ENCODE data around the gene POU6F1.

The POU6F1 gene

GRCh38 chr12:51216642-51217041, 1.2 kb downstream of the POU6F1 start:
- H3K4me1 Mint-ChIP-seq = peaks cover 25% of the 10 kb centered on the region
- H3K4me3 Mint-ChIP-seq = peak overlapping the region; percentile 84
- H3K9me3 Mint-ChIP-seq = no peaks in the 10 kb centered on the region
- H3K27me3 Mint-ChIP-seq = no peaks in the 10 kb centered on the region
- peak overlapping the region; percentile 90 for H3K27ac Mint-ChIP-seq
- peaks cover 3% of the 10 kb centered on the region for H3K36me3 Mint-ChIP-seq

GRCh38 chr12:51214895-51215294, 3.0 kb downstream of the POU6F1 start:
- Mint-ChIP-seq H3K36me3 (peaks cover 3% of the 10 kb centered on the region), H3K9me3 (no peaks in the 10 kb centered on the region), H3K4me1 (peaks cover 28% of the 10 kb centered on the region), H3K27me3 (no peaks in the 10 kb centered on the region), H3K4me3 (no peak overlapping the region), H3K27ac (no peak overlapping the region)

GRCh38 chr12:51210690-51211395, 7.0 kb downstream of the POU6F1 start:
- H3K36me3 Mint-ChIP-seq = peaks cover 3% of the 10 kb centered on the region
- no peak overlapping the region for H3K4me3 Mint-ChIP-seq
- no peaks in the 10 kb centered on the region for H3K9me3 Mint-ChIP-seq
- H3K27me3 Mint-ChIP-seq = no peaks in the 10 kb centered on the region
- H3K27ac Mint-ChIP-seq = peak overlapping the region; percentile 55
- peaks cover 7% of the 10 kb centered on the region for H3K4me1 Mint-ChIP-seq

- Mint-ChIP-seq H3K27ac (peak overlapping the region; percentile 68), H3K9me3 (no peaks in the 10 kb centered on the region), H3K4me1 (peaks cover 7% of the 10 kb centered on the region), H3K36me3 (peaks cover 2% of the 10 kb centered on the region), H3K27me3 (no peaks in the 10 kb centered on the region), H3K4me3 (no peak overlapping the region)
Measured at GRCh38 chr12:51209259-51209658, 8.6 kb downstream of the POU6F1 start.

- Mint-ChIP-seq H3K36me3 (peaks cover 1% of the 10 kb centered on the region), H3K27ac (no peak overlapping the region), H3K27me3 (no peaks in the 10 kb centered on the region), H3K9me3 (no peaks in the 10 kb centered on the region), H3K4me1 (peaks cover 14% of the 10 kb centered on the region), H3K4me3 (no peak overlapping the region)
Measured at GRCh38 chr12:51208016-51208660, 9.7 kb downstream of the POU6F1 start.

- peaks cover 4% of the 10 kb centered on the region for H3K36me3 Mint-ChIP-seq
- H3K27me3 Mint-ChIP-seq = no peaks in the 10 kb centered on the region
- peaks cover 25% of the 10 kb centered on the region for H3K4me1 Mint-ChIP-seq
- no peak overlapping the region for H3K4me3 Mint-ChIP-seq
- no peaks in the 10 kb centered on the region for H3K9me3 Mint-ChIP-seq
- peak overlapping the region; percentile 66 for H3K27ac Mint-ChIP-seq
Measured at GRCh38 chr12:51205350-51205749, 12.5 kb downstream of the POU6F1 start.

- Mint-ChIP-seq H3K27ac (peak overlapping the region; percentile 96), H3K4me3 (peak overlapping the region; percentile 56), H3K9me3 (no peaks in the 10 kb centered on the region), H3K27me3 (no peaks in the 10 kb centered on the region), H3K36me3 (peaks cover 4% of the 10 kb centered on the region), H3K4me1 (peaks cover 25% of the 10 kb centered on the region)
Measured at GRCh38 chr12:51202718-51203117, 15.1 kb downstream of the POU6F1 start.

GRCh38 chr12:51200806-51201205, 17.1 kb downstream of the POU6F1 start:
- peak overlapping the region; percentile 60 for H3K27ac Mint-ChIP-seq

GRCh38 chr12:51200156-51200555, 17.7 kb downstream of the POU6F1 start:
- Mint-ChIP-seq H3K27me3 (no peaks in the 10 kb centered on the region), H3K36me3 (peaks cover 4% of the 10 kb centered on the region), H3K4me3 (no peak overlapping the region), H3K27ac (no peak overlapping the region), H3K4me1 (peaks cover 25% of the 10 kb centered on the region), H3K9me3 (no peaks in the 10 kb centered on the region)

More at GRCh38 chr12:51200806-51201205, 17.1 kb downstream of the POU6F1 start:
- no peak overlapping the region for H3K4me3 Mint-ChIP-seq
- no peaks in the 10 kb centered on the region for H3K9me3 Mint-ChIP-seq
- no peaks in the 10 kb centered on the region for H3K27me3 Mint-ChIP-seq
- H3K4me1 Mint-ChIP-seq = peaks cover 25% of the 10 kb centered on the region
- H3K36me3 Mint-ChIP-seq = peaks cover 4% of the 10 kb centered on the region

GRCh38 chr12:51199366-51199945, 18.4 kb downstream of the POU6F1 start:
- H3K4me1 Mint-ChIP-seq = peaks cover 25% of the 10 kb centered on the region
- no peak overlapping the region for H3K4me3 Mint-ChIP-seq
- H3K27ac Mint-ChIP-seq = no peak overlapping the region
- H3K9me3 Mint-ChIP-seq = no peaks in the 10 kb centered on the region
- H3K27me3 Mint-ChIP-seq = no peaks in the 10 kb centered on the region
- H3K36me3 Mint-ChIP-seq = peaks cover 4% of the 10 kb centered on the region

GRCh38 chr12:51198568-51199365, 19.1 kb downstream of the POU6F1 start:
- Mint-ChIP-seq H3K9me3 (no peaks in the 10 kb centered on the region), H3K27ac (no peak overlapping the region), H3K27me3 (no peaks in the 10 kb centered on the region), H3K4me3 (no peak overlapping the region), H3K36me3 (peaks cover 4% of the 10 kb centered on the region), H3K4me1 (peaks cover 23% of the 10 kb centered on the region)

GRCh38 chr12:51197736-51198567, 19.9 kb downstream of the POU6F1 start:
- Mint-ChIP-seq H3K27ac (no peak overlapping the region), H3K4me3 (no peak overlapping the region), H3K4me1 (peaks cover 15% of the 10 kb centered on the region)

GRCh38 chr12:51196547-51196946, 21.3 kb downstream of the POU6F1 start:
- Mint-ChIP-seq H3K9me3 (no peaks in the 10 kb centered on the region), H3K4me1 (peaks cover 7% of the 10 kb centered on the region), H3K36me3 (peaks cover 1% of the 10 kb centered on the region), H3K4me3 (no peak overlapping the region), H3K27ac (no peak overlapping the region), H3K27me3 (no peaks in the 10 kb centered on the region)

More at GRCh38 chr12:51197736-51198567, 19.9 kb downstream of the POU6F1 start:
- Mint-ChIP-seq H3K27me3 (no peaks in the 10 kb centered on the region), H3K36me3 (peaks cover under 1% of the 10 kb centered on the region), H3K9me3 (no peaks in the 10 kb centered on the region)

GRCh38 chr12:51195841-51196240, 22.0 kb downstream of the POU6F1 start:
- Mint-ChIP-seq H3K36me3 (peaks cover 3% of the 10 kb centered on the region), H3K27me3 (no peaks in the 10 kb centered on the region), H3K27ac (no peak overlapping the region), H3K4me3 (no peak overlapping the region), H3K4me1 (peaks cover under 1% of the 10 kb centered on the region), H3K9me3 (no peaks in the 10 kb centered on the region)

- Mint-ChIP-seq H3K9me3 (no peaks in the 10 kb centered on the region), H3K4me3 (no peak overlapping the region), H3K4me1 (peaks cover 1% of the 10 kb centered on the region), H3K27ac (no peak overlapping the region), H3K27me3 (no peaks in the 10 kb centered on the region), H3K36me3 (peaks cover 3% of the 10 kb centered on the region)
Measured at GRCh38 chr12:51192284-51192671, 25.6 kb downstream of the POU6F1 start.

Data from activated naive CD4-positive, alpha-beta T cell treated with anti-CD3 and anti-CD28 coated beads, Interleukin-2, amount 50 U/mL, for 24 hours (primary cell).